DND-41 (cell line): ENCODE measurements around the gene MDM1.

Source experiments
- ATAC-seq: fragments of 200-7000 bp; cut with Tn5 transposase; 3 replicates; pipeline ENCODE4 v1.9.1; 2021; ENCODE audit warnings: low read depth; ENCODE audit not compliant: insufficient read depth
- DNase-seq: peaks from one replicate; pipeline ENCODE4 v3.0.0-alpha.2; 2020
- H2AFZ ChIP-seq: 2 replicates; pipeline ENCODE4 v1.6.0; 2012; ENCODE audit warnings: low read depth, low read length
- H3K27ac ChIP-seq: 2 replicates; pipeline ENCODE4 v1.5.1; 2012; ENCODE audit warnings: low read length, inconsistent platforms
- H3K27me3 ChIP-seq: fragments of 200-600 bp; sonication (generic); 2 replicates; pipeline ENCODE4 v1.6.0; 2012; ENCODE audit warnings: low read length, mild to moderate bottlenecking, inconsistent platforms; ENCODE audit not compliant: insufficient read depth, poor library complexity
- H3K36me3 ChIP-seq: 2 replicates; pipeline ENCODE4 v1.5.1; 2012; ENCODE audit warnings: low read length, inconsistent platforms; ENCODE audit not compliant: insufficient read depth
- H3K4me1 ChIP-seq: 2 replicates; pipeline ENCODE4 v1.5.1; 2012; ENCODE audit warnings: mild to moderate bottlenecking, low read length; ENCODE audit not compliant: insufficient read depth
- H3K4me2 ChIP-seq: 2 replicates; pipeline ENCODE4 v1.6.0; 2012; ENCODE audit warnings: mild to moderate bottlenecking, moderate library complexity, low read length, inconsistent platforms; ENCODE audit not compliant: insufficient read depth
- H3K4me3 ChIP-seq, 2 experiments: fragments of 200-600 bp in 1 of 2; shearing (Covaris generic) in 1 of 2; 2 replicates each; pipeline ENCODE4 v1.5.1; 2012 to 2016; ENCODE audit warnings: inconsistent platforms in 2 of 2, low read length in 2 of 2, mild to moderate bottlenecking in 2 of 2, low read depth in 1 of 2, moderate library complexity in 1 of 2
- H3K79me2 ChIP-seq: 2 replicates; pipeline ENCODE4 v1.6.0; 2012; ENCODE audit warnings: low read length, inconsistent platforms; ENCODE audit not compliant: insufficient read depth
- H3K9ac ChIP-seq: 2 replicates; pipeline ENCODE4 v1.6.0; 2012; ENCODE audit warnings: low read depth, mild to moderate bottlenecking, inconsistent platforms, low read length, moderate library complexity
- H3K9me3 ChIP-seq: 2 replicates; pipeline ENCODE4 v1.5.1; 2012; ENCODE audit warnings: low read length, moderate library complexity, mild to moderate bottlenecking, inconsistent platforms; ENCODE audit not compliant: insufficient read depth, severe bottlenecking
- H4K20me1 ChIP-seq: 2 replicates; pipeline ENCODE4 v1.6.0; 2012; ENCODE audit warnings: low read length; ENCODE audit not compliant: insufficient read depth
- EZH2 ChIP-seq: IDR thresholded peaks from 3 replicates; pipeline ENCODE4 v1.6.1; 2012; ENCODE audit warnings: borderline replicate concordance, low read depth, mild to moderate bottlenecking, moderate library complexity, low read length, inconsistent platforms; ENCODE audit not compliant: severe bottlenecking
- TF ChIP-seq, protein P1 (sequence below): IDR thresholded peaks from 2 replicates; pipeline ENCODE4 v1.5.1; 2012; ENCODE audit warnings: borderline replicate concordance, low read length, moderate library complexity, mild to moderate bottlenecking; ENCODE audit not compliant: poor library complexity, severe bottlenecking; ENCODE audit errors: extremely low read depth

The MDM1 gene

GRCh38 chr12:68321140-68321539 is 11.0 kb downstream of the MDM1 start:
- peaks cover 20% of the 10 kb centered on the region; the same call in 1 of the 2 replicates for H3K36me3 ChIP-seq
- ATAC-seq (no peak), DNase-seq (no peak)
- no peaks in the 10 kb centered on the region for H3K9me3 ChIP-seq
- H2AFZ ChIP-seq: no peak overlapping the region
- no peaks in the 10 kb centered on the region for H3K27me3 ChIP-seq
- H4K20me1 ChIP-seq: no peaks in the 10 kb centered on the region
- no peaks in the 10 kb centered on the region for H3K79me2 ChIP-seq
- no peaks in the 10 kb centered on the region for H3K4me1 ChIP-seq
- no peak overlapping the region for H3K4me2 ChIP-seq
- no peak overlapping the region for H3K9ac ChIP-seq
- no peak overlapping the region for H3K4me3 ChIP-seq
- H3K27ac ChIP-seq: no peak overlapping the region
- TF ChIP-seq, protein P1, sequence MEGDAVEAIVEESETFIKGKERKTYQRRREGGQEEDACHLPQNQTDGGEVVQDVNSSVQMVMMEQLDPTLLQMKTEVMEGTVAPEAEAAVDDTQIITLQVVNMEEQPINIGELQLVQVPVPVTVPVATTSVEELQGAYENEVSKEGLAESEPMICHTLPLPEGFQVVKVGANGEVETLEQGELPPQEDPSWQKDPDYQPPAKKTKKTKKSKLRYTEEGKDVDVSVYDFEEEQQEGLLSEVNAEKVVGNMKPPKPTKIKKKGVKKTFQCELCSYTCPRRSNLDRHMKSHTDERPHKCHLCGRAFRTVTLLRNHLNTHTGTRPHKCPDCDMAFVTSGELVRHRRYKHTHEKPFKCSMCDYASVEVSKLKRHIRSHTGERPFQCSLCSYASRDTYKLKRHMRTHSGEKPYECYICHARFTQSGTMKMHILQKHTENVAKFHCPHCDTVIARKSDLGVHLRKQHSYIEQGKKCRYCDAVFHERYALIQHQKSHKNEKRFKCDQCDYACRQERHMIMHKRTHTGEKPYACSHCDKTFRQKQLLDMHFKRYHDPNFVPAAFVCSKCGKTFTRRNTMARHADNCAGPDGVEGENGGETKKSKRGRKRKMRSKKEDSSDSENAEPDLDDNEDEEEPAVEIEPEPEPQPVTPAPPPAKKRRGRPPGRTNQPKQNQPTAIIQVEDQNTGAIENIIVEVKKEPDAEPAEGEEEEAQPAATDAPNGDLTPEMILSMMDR: no peak
- no peak for TF ChIP-seq EZH2

DNA sequence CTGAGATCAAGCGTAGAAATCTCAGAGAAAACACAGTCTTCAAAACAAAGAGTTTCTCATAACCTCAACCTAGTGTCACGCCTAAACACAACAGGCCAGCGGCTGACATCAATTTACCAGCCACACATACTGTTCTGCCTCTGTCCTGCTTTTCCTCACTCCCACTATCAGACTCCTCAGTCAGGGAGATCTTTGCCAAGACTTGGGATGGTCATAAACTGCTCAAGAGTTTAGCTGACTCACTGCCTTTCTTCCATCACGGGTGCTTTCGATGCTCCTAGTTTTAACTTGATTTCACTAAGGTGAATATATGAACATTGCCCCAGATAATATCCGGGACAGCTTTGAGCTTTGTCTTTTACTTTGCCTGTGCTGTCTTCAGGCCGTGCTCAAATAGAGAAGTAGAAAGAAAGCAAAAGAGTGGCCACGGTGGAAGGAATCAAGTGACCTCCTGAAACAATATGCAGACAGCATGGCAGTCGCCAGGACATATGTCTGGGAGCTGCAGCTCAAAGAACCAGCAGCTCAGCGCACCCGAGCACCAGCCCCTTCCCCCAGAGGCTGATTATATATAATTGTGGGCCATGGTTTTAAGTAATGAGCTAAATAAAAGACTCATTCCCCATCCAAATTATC is 12.1 kb downstream of the MDM1 start:
- DNase-seq (no peak), ATAC-seq (no peak)
- H3K9me3 ChIP-seq: no peaks in the 10 kb centered on the region
- no peak overlapping the region for H3K4me3 ChIP-seq
- peaks cover 20% of the 10 kb centered on the region; the same call in 1 of the 2 replicates for H3K36me3 ChIP-seq
- no peaks in the 10 kb centered on the region for H3K27me3 ChIP-seq
- H3K9ac ChIP-seq: no peak overlapping the region
- no peak overlapping the region for H3K4me2 ChIP-seq
- no peaks in the 10 kb centered on the region for H4K20me1 ChIP-seq
- TF ChIP-seq, protein P1: no peak
- no peak for TF ChIP-seq EZH2
- no peaks in the 10 kb centered on the region for H3K79me2 ChIP-seq
- H3K4me1 ChIP-seq: no peaks in the 10 kb centered on the region
- H3K27ac ChIP-seq: no peak overlapping the region
- H2AFZ ChIP-seq: no peak overlapping the region

DNA sequence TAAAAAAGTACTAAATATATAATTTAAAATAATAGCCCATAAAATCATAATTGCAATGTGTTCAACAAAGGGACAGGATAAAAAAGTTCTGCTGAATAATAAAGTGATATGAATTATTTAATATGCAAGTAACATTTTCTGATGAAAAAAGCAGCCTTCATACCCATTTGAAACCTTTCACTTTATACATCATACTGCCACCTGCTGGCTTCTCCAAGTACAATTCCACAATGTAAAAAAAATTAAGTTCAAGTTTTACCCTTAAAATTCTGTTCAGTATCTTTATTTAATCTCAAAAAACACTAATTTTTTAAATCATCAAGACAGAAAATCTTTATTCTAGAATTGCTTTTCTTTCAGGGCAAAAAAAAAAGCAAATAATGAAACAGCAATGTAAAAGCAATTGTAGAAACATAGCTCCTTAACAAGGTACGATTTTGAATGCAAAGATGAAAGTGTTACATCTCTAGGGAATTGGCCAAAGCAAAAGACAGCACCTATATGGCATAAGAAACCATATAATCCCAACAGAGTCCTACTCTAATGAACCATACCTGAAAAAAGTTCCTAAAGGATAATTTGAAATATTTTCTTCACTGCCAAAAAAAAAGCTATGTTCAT is 15.0 kb downstream of the MDM1 start:
- Histone ChIP-seq H4K20me1 (no peaks in the 10 kb centered on the region), H3K4me2 (no peak overlapping the region), H3K27ac (no peak overlapping the region), H2AFZ (no peak overlapping the region), H3K4me3 (no peak overlapping the region), H3K9ac (no peak overlapping the region), H3K27me3 (no peaks in the 10 kb centered on the region), H3K36me3 (peaks cover 36% of the 10 kb centered on the region), H3K79me2 (no peaks in the 10 kb centered on the region), H3K4me1 (no peaks in the 10 kb centered on the region), H3K9me3 (no peaks in the 10 kb centered on the region)
- TF ChIP-seq, protein P1: peak; percentile 70
- TF ChIP-seq EZH2: no peak
- DNase-seq (peak; percentile 44), ATAC-seq (peak; percentile 62; the same call in 2 of the 3 replicates)
